HG03575 (cell line): ENCODE results near the gene DGCR6.
"Not testable (repeated sequence)": the region's sequence is repeated elsewhere in the genome, so short reads cannot be mapped to it uniquely, and the experiment has no call there.

Experiments
- ATAC-seq: cut with Tn5 transposase; IDR thresholded peaks from one replicate; pipeline ENCODE4 v1.9.1; 2021; ENCODE audit not compliant: unreplicated experiment, insufficient number of reproducible peaks, low FRiP score; ENCODE audit errors: extremely low read depth

The DGCR6 gene

GRCh38 chr22:18905540-18906409 is at the start of gene DGCR6:
TSS of gene DGCR6 (plus strand) at chr22:18906320. CDS start at chr22:18906375, 55 bp downstream.
- no peak for ATAC-seq

GRCh38 chr22:18859314-18859713 is 46.8 kb upstream of the DGCR6 start:
- ATAC-seq: not testable (repeated sequence)

- ATAC-seq: not testable (repeated sequence)
These were observed 24.9 kb upstream of the DGCR6 start for GRCh38 chr22:18881260-18881659.

- ATAC-seq: not testable (repeated sequence)
These were observed 21.7 kb upstream of the DGCR6 start for GRCh38 chr22:18884465-18884864.

GRCh38 chr22:18888115-18888514 is 18.0 kb upstream of the DGCR6 start:
- no peak for ATAC-seq

- not testable (repeated sequence) for ATAC-seq
These were observed 15.5 kb upstream of the DGCR6 start for GRCh38 chr22:18890510-18891192.

GRCh38 chr22:18893775-18894174 is 12.3 kb upstream of the DGCR6 start:
- ATAC-seq: not testable (repeated sequence)

- ATAC-seq: not testable (repeated sequence)
These were observed 10.0 kb upstream of the DGCR6 start for GRCh38 chr22:18896037-18896657.

- ATAC-seq: not testable (repeated sequence)
These were observed 258 bp downstream of the DGCR6 start for GRCh38 chr22:18906410-18906745.

- ATAC-seq: no peak
These were observed 776 bp downstream of the DGCR6 start for GRCh38 chr22:18906896-18907295.

GRCh38 chr22:18909556-18909955 is 3.4 kb downstream of the DGCR6 start:
- no peak for ATAC-seq

- not testable (repeated sequence) for ATAC-seq
These were observed 5.4 kb downstream of the DGCR6 start for GRCh38 chr22:18911535-18911934.

- not testable (repeated sequence) for ATAC-seq
These were observed 6.3 kb downstream of the DGCR6 start for GRCh38 chr22:18912264-18912946.

GRCh38 chr22:18914558-18914957 is 8.4 kb downstream of the DGCR6 start:
- ATAC-seq: not testable (repeated sequence)

GRCh38 chr22:18915550-18915949 is 9.4 kb downstream of the DGCR6 start:
- not testable (repeated sequence) for ATAC-seq

GRCh38 chr22:18917818-18918217 is 11.7 kb downstream of the DGCR6 start:
- ATAC-seq: not testable (repeated sequence)

- not testable (repeated sequence) for ATAC-seq
These were observed 14.3 kb downstream of the DGCR6 start for GRCh38 chr22:18920257-18920902.

- ATAC-seq: no peak
These were observed 19.4 kb downstream of the DGCR6 start for GRCh38 chr22:18925368-18926064.
